ENCODE data around the gene ATP11A. TPM values are rescaled to one million over a fixed set of nuclear protein-coding genes. Genes with fewer than 3 reads are reported as not detected.

The ATP11A gene
- total and polyA plus RNA-seq, 9 of the 15 experiments (the other 6 are each of a cell fraction or from before 2014, with no cell fraction given) = 0.38 to 34.2 (median 4.2) TPM

DNA sequence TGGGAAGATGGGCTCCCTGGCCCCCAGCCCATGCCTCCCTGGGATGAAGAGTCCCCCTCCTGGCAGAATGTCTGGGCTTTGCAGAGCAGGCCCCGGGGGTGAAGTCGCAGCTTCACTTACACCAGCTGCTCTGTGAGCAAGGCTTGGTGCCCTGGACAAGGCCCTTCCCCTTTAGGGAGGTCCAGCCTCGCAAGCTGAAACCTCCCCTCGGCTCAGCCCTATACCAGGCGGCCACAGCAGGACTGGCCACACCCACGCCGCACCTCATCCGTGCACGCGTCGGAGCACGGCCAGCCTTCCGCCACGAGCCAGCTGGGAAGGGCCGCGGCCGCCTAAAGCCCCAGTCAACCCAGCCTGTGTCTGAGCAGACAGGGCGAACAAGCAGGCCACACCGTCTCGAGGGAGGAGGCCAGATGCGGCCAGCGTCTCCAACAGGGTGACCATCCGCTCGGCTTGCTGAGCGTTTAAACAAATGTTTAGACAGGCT, 196.0 kb downstream of the ATP11A start (continued):
- TF ChIP-seq, protein P1, sequence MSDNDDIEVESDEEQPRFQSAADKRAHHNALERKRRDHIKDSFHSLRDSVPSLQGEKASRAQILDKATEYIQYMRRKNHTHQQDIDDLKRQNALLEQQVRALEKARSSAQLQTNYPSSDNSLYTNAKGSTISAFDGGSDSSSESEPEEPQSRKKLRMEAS (CRISPR knock-in tag; IDR thresholded peaks at IDR 0.05) = peak; percentile 75
- TF ChIP-seq CCNT2 (IDR thresholded peaks at IDR 0.05; ENCODE audit: borderline replicate concordance, extremely low read depth, insufficient read length, low read depth, low read length) (peak; percentile 25), ZNF23 (CRISPR knock-in tag; IDR thresholded peaks at IDR 0.05) (no peak), U2AF1 (optimal IDR thresholded peaks at IDR 0.05; ENCODE audit: low read depth, low read length) (no peak), NRF1 (conservative IDR thresholded peaks at IDR 0.05 in 1 of 2, IDR thresholded peaks at IDR 0.05 in 1 of 2) (0 out of 4 replicates have a peak, but pooled peaks have one; percentile 18 to 32), RBM17 (IDR thresholded peaks at IDR 0.05; ENCODE audit: borderline replicate concordance, low read depth, low read length) (no peak), L3MBTL2 (IDR thresholded peaks at IDR 0.05) (0 out of 2 replicates have a peak, but pooled peaks have one; percentile 17), ETV1 (tag; conservative IDR thresholded peaks at IDR 0.05; ENCODE audit: low read depth) (no peak), ZNF121 (CRISPR knock-in tag; conservative IDR thresholded peaks at IDR 0.05) (no peak), CHD4 (IDR thresholded peaks at IDR 0.05; ENCODE audit: insufficient read depth, insufficient replicate concordance, low read depth, low read length, poor library complexity, severe bottlenecking) (no peak), FOXJ2 (tag; IDR thresholded peaks at IDR 0.05) (no peak)
- TF ChIP-seq, protein P2, sequence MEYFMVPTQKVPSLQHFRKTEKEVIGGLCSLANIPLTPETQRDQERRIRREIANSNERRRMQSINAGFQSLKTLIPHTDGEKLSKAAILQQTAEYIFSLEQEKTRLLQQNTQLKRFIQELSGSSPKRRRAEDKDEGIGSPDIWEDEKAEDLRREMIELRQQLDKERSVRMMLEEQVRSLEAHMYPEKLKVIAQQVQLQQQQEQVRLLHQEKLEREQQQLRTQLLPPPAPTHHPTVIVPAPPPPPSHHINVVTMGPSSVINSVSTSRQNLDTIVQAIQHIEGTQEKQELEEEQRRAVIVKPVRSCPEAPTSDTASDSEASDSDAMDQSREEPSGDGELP (CRISPR knock-in tag; IDR thresholded peaks at IDR 0.05; ENCODE audit: borderline replicate concordance) = peak; percentile 92
- TF ChIP-seq, protein P3, sequence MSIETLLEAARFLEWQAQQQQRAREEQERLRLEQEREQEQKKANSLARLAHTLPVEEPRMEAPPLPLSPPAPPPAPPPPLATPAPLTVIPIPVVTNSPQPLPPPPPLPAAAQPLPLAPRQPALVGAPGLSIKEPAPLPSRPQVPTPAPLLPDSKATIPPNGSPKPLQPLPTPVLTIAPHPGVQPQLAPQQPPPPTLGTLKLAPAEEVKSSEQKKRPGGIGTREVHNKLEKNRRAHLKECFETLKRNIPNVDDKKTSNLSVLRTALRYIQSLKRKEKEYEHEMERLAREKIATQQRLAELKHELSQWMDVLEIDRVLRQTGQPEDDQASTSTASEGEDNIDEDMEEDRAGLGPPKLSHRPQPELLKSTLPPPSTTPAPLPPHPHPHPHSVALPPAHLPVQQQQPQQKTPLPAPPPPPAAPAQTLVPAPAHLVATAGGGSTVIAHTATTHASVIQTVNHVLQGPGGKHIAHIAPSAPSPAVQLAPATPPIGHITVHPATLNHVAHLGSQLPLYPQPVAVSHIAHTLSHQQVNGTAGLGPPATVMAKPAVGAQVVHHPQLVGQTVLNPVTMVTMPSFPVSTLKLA (conservative IDR thresholded peaks at IDR 0.05) = 0 out of 4 replicates have a peak, but pooled peaks of 1 of the 2 experiments have one; percentile 39
